ENCODE results near the gene FSD1L.

FSD1L gene

GRCh38 chr9:105418588-105419500, 29.0 kb upstream of the FSD1L start:
- Histone ChIP-seq H3K27me3 (ENCODE audit: control insufficient read depth, insufficient read depth, low read length) (no peaks in the 10 kb centered on the region), H3K4me1 (ENCODE audit: control insufficient read depth, insufficient read depth, low read length) (peaks cover 4% of the 10 kb centered on the region), H3K36me3 (ENCODE audit: control insufficient read depth, insufficient read depth, low read length) (no peaks in the 10 kb centered on the region), H3K9ac (ENCODE audit: low read depth, low read length) (no peak overlapping the region), H3K9me3 (ENCODE audit: control insufficient read depth, insufficient read depth, low read length) (no peaks in the 10 kb centered on the region), H3K4me3 (ENCODE audit: low read depth, low read length) (no peak overlapping the region)

GRCh38 chr9:105419816-105420597, 27.8 kb upstream of the FSD1L start:
- H3K9me3 ChIP-seq (ENCODE audit: control insufficient read depth, insufficient read depth, low read length): no peaks in the 10 kb centered on the region
- H3K36me3 ChIP-seq (ENCODE audit: control insufficient read depth, insufficient read depth, low read length): no peaks in the 10 kb centered on the region
- no peaks in the 10 kb centered on the region for H3K27me3 ChIP-seq (ENCODE audit: control insufficient read depth, insufficient read depth, low read length)
- no peak overlapping the region for H3K4me3 ChIP-seq (ENCODE audit: low read depth, low read length)
- no peak overlapping the region for H3K9ac ChIP-seq (ENCODE audit: low read depth, low read length)
- H3K4me1 ChIP-seq (ENCODE audit: control insufficient read depth, insufficient read depth, low read length): peaks cover under 1% of the 10 kb centered on the region

GRCh38 chr9:105421154-105421553, 26.7 kb upstream of the FSD1L start:
- H3K4me1 ChIP-seq (ENCODE audit: control insufficient read depth, insufficient read depth, low read length): no peaks in the 10 kb centered on the region
- no peak overlapping the region for H3K4me3 ChIP-seq (ENCODE audit: low read depth, low read length)
- no peaks in the 10 kb centered on the region for H3K27me3 ChIP-seq (ENCODE audit: control insufficient read depth, insufficient read depth, low read length)
- no peaks in the 10 kb centered on the region for H3K36me3 ChIP-seq (ENCODE audit: control insufficient read depth, insufficient read depth, low read length)
- H3K9me3 ChIP-seq (ENCODE audit: control insufficient read depth, insufficient read depth, low read length): no peaks in the 10 kb centered on the region
- no peak overlapping the region for H3K9ac ChIP-seq (ENCODE audit: low read depth, low read length)

GRCh38 chr9:105421864-105422263, 26.0 kb upstream of the FSD1L start:
- H3K36me3 ChIP-seq (ENCODE audit: control insufficient read depth, insufficient read depth, low read length): no peaks in the 10 kb centered on the region
- no peaks in the 10 kb centered on the region for H3K4me1 ChIP-seq (ENCODE audit: control insufficient read depth, insufficient read depth, low read length)
- H3K9me3 ChIP-seq (ENCODE audit: control insufficient read depth, insufficient read depth, low read length): no peaks in the 10 kb centered on the region
- no peak overlapping the region for H3K9ac ChIP-seq (ENCODE audit: low read depth, low read length)
- no peak overlapping the region for H3K4me3 ChIP-seq (ENCODE audit: low read depth, low read length)
- no peaks in the 10 kb centered on the region for H3K27me3 ChIP-seq (ENCODE audit: control insufficient read depth, insufficient read depth, low read length)

GRCh38 chr9:105425816-105426433, 21.9 kb upstream of the FSD1L start:
- Histone ChIP-seq H3K27me3 (ENCODE audit: control insufficient read depth, insufficient read depth, low read length) (no peaks in the 10 kb centered on the region), H3K9ac (ENCODE audit: low read depth, low read length) (no peak overlapping the region), H3K4me1 (ENCODE audit: control insufficient read depth, insufficient read depth, low read length) (no peaks in the 10 kb centered on the region), H3K9me3 (ENCODE audit: control insufficient read depth, insufficient read depth, low read length) (no peaks in the 10 kb centered on the region), H3K4me3 (ENCODE audit: low read depth, low read length) (no peak overlapping the region), H3K36me3 (ENCODE audit: control insufficient read depth, insufficient read depth, low read length) (no peaks in the 10 kb centered on the region)

- Histone ChIP-seq H3K4me3 (ENCODE audit: low read depth, low read length) (no peak overlapping the region), H3K27me3 (ENCODE audit: control insufficient read depth, insufficient read depth, low read length) (no peaks in the 10 kb centered on the region), H3K4me1 (ENCODE audit: control insufficient read depth, insufficient read depth, low read length) (no peaks in the 10 kb centered on the region), H3K36me3 (ENCODE audit: control insufficient read depth, insufficient read depth, low read length) (no peaks in the 10 kb centered on the region), H3K9ac (ENCODE audit: low read depth, low read length) (no peak overlapping the region), H3K9me3 (ENCODE audit: control insufficient read depth, insufficient read depth, low read length) (no peaks in the 10 kb centered on the region)
These were observed 21.2 kb upstream of the FSD1L start for GRCh38 chr9:105426657-105427056.

- Histone ChIP-seq H3K36me3 (ENCODE audit: control insufficient read depth, insufficient read depth, low read length) (no peaks in the 10 kb centered on the region), H3K4me3 (ENCODE audit: low read depth, low read length) (no peak overlapping the region), H3K4me1 (ENCODE audit: control insufficient read depth, insufficient read depth, low read length) (no peaks in the 10 kb centered on the region), H3K9ac (ENCODE audit: low read depth, low read length) (no peak overlapping the region), H3K9me3 (ENCODE audit: control insufficient read depth, insufficient read depth, low read length) (no peaks in the 10 kb centered on the region), H3K27me3 (ENCODE audit: control insufficient read depth, insufficient read depth, low read length) (no peaks in the 10 kb centered on the region)
These were observed 16.2 kb upstream of the FSD1L start for GRCh38 chr9:105431424-105432246.

GRCh38 chr9:105432247-105432842, 15.5 kb upstream of the FSD1L start:
- Histone ChIP-seq H3K36me3 (ENCODE audit: control insufficient read depth, insufficient read depth, low read length) (no peaks in the 10 kb centered on the region), H3K27me3 (ENCODE audit: control insufficient read depth, insufficient read depth, low read length) (no peaks in the 10 kb centered on the region), H3K4me1 (ENCODE audit: control insufficient read depth, insufficient read depth, low read length) (no peaks in the 10 kb centered on the region), H3K4me3 (ENCODE audit: low read depth, low read length) (no peak overlapping the region), H3K9ac (ENCODE audit: low read depth, low read length) (no peak overlapping the region), H3K9me3 (ENCODE audit: control insufficient read depth, insufficient read depth, low read length) (no peaks in the 10 kb centered on the region)

- H3K9ac ChIP-seq (ENCODE audit: low read depth, low read length): no peak overlapping the region
- H3K4me3 ChIP-seq (ENCODE audit: low read depth, low read length): no peak overlapping the region
- H3K4me1 ChIP-seq (ENCODE audit: control insufficient read depth, insufficient read depth, low read length): peaks cover 3% of the 10 kb centered on the region
- H3K27me3 ChIP-seq (ENCODE audit: control insufficient read depth, insufficient read depth, low read length): no peaks in the 10 kb centered on the region
- H3K36me3 ChIP-seq (ENCODE audit: control insufficient read depth, insufficient read depth, low read length): no peaks in the 10 kb centered on the region
- H3K9me3 ChIP-seq (ENCODE audit: control insufficient read depth, insufficient read depth, low read length): no peaks in the 10 kb centered on the region
These were observed 12.4 kb upstream of the FSD1L start for GRCh38 chr9:105435453-105435852.

GRCh38 chr9:105436783-105437182, 11.1 kb upstream of the FSD1L start:
- Histone ChIP-seq H3K36me3 (ENCODE audit: control insufficient read depth, insufficient read depth, low read length) (no peaks in the 10 kb centered on the region), H3K27me3 (ENCODE audit: control insufficient read depth, insufficient read depth, low read length) (no peaks in the 10 kb centered on the region)

GRCh38 chr9:105437704-105438103, 10.1 kb upstream of the FSD1L start:
- Histone ChIP-seq H3K4me1 (ENCODE audit: control insufficient read depth, insufficient read depth, low read length) (peaks cover 3% of the 10 kb centered on the region), H3K4me3 (ENCODE audit: low read depth, low read length) (no peak overlapping the region), H3K9ac (ENCODE audit: low read depth, low read length) (no peak overlapping the region), H3K27me3 (ENCODE audit: control insufficient read depth, insufficient read depth, low read length) (no peaks in the 10 kb centered on the region), H3K36me3 (ENCODE audit: control insufficient read depth, insufficient read depth, low read length) (no peaks in the 10 kb centered on the region), H3K9me3 (ENCODE audit: control insufficient read depth, insufficient read depth, low read length) (no peaks in the 10 kb centered on the region)

More at GRCh38 chr9:105436783-105437182, 11.1 kb upstream of the FSD1L start:
- Histone ChIP-seq H3K9ac (ENCODE audit: low read depth, low read length) (no peak overlapping the region), H3K4me1 (ENCODE audit: control insufficient read depth, insufficient read depth, low read length) (peaks cover 3% of the 10 kb centered on the region), H3K4me3 (ENCODE audit: low read depth, low read length) (no peak overlapping the region), H3K9me3 (ENCODE audit: control insufficient read depth, insufficient read depth, low read length) (no peaks in the 10 kb centered on the region)
